ENCODE results near the gene RALBP1.

RALBP1 gene

DNA sequence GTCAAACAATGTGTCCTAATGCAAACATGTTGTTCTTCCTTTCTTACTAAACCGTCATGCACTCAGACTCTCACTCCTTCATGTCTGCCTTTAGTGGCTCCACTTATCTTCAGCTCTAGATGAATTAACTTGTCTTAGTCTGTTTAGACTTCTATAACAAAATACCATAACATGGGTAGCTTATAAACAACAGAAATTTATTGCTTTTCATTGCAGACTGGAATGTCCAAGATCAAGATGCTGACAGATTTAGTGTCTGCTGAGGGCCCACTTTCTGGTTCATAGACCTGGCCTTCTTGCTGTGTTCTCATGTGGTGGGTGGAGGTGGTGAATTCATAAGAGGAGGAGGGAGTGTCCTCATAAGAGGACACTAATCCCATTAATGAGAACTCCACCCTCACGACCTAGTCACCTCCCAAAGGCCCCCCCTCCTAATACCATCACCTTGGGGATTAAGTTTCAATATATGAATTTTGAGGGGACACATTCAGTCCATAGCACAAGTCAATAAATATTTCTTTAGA is 32.3 kb downstream of the RALBP1 start:
- in situ Hi-C loops (cut with MboI; ENCODE audit: low sequenced_read_pairs, unreplicated experiment), result no loop called here
- no peak for TF ChIP-seq CTCF (IDR thresholded peaks at IDR 0.05; ENCODE audit: borderline replicate concordance, control extremely low read depth, extremely low read depth, insufficient read depth, missing control alignments)
- no peak for DNase-seq (ENCODE audit: low spot score)

GRCh38 chr18:9508446-9509025 is 33.2 kb downstream of the RALBP1 start:
- no peak for TF ChIP-seq CTCF (IDR thresholded peaks at IDR 0.05; ENCODE audit: borderline replicate concordance, control extremely low read depth, extremely low read depth, insufficient read depth, missing control alignments)
- DNase-seq (ENCODE audit: low spot score), result no peak
- in situ Hi-C loops (cut with MboI; ENCODE audit: low sequenced_read_pairs, unreplicated experiment), result no loop called here

GRCh38 chr18:9513971-9514512 is 38.7 kb downstream of the RALBP1 start:
- in situ Hi-C loops (cut with MboI; ENCODE audit: low sequenced_read_pairs, unreplicated experiment), result no loop called here
- no peak for DNase-seq (ENCODE audit: low spot score)
- TF ChIP-seq CTCF (IDR thresholded peaks at IDR 0.05; ENCODE audit: borderline replicate concordance, control extremely low read depth, extremely low read depth, insufficient read depth, missing control alignments), result no peak

- DNase-seq (ENCODE audit: low spot score), result peak; percentile 56
- TF ChIP-seq CTCF (IDR thresholded peaks at IDR 0.05; ENCODE audit: borderline replicate concordance, control extremely low read depth, extremely low read depth, insufficient read depth, missing control alignments), result peak; percentile 77
- in situ Hi-C loops (cut with MboI; ENCODE audit: low sequenced_read_pairs, unreplicated experiment), result no loop called here
Observed at GRCh38 chr18:9516437-9517064, 41.2 kb downstream of the RALBP1 start.

DNA sequence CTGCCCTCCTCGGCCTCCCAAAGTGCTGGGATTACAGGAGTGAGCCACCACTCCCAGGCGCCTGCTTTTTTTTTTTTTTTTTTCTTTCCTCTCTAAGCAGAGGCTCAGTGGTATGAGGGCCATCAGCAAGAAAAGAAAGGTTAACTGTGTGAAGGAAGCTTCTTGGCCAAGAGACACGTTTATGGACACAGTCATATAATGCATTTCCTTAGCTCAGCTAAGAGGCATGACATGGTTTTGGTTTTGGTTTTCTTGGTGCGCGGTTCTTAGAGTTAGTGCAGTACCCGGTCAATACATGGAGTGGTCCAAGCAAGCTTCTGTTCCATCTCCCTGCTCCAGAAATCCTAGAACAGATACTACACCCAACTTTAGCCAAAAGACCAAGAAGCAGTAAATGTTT is 42.6 kb downstream of the RALBP1 start:
- no peak for DNase-seq (ENCODE audit: low spot score)
- no peak for TF ChIP-seq CTCF (IDR thresholded peaks at IDR 0.05; ENCODE audit: borderline replicate concordance, control extremely low read depth, extremely low read depth, insufficient read depth, missing control alignments)
- in situ Hi-C loops (cut with MboI; ENCODE audit: low sequenced_read_pairs, unreplicated experiment), result no loop called here

DNA sequence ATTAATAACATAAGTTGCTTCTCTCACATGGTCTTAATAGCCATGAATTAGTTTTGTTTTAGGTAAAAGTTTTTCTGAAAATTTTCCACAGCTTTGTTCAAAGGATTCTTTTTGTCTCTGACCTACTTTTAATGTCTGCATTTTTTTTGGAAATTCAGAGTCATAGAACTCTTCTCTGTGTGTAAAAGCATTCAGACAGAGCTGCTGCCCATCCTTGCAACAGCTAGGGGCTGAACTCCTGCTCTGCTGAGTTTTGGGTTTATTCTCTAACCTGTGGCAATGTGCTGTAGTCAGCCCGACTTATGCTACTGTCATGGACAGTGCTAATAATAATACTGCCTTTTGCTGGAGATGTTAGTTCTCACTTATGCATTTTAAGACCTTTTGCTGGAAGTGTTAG is 44.1 kb downstream of the RALBP1 start:
- TF ChIP-seq CTCF (IDR thresholded peaks at IDR 0.05; ENCODE audit: borderline replicate concordance, control extremely low read depth, extremely low read depth, insufficient read depth, missing control alignments), result no peak
- in situ Hi-C loops (cut with MboI; ENCODE audit: low sequenced_read_pairs, unreplicated experiment), result no loop called here
- DNase-seq (ENCODE audit: low spot score), result no peak

Data from GM13976 (cell line).